GM06990 (cell line): ENCODE data around the gene USB1.

Source experiments
- DNase-seq: peaks from one replicate; pipeline ENCODE4 v3.0.0-alpha.2; 2011; ENCODE audit not compliant: insufficient read length; ENCODE audit errors: extremely low read depth
- H3K27me3 ChIP-seq: replicated peaks from 2 replicates; pipeline ENCODE4 v1.6.0; 2011; ENCODE audit warnings: low read length; ENCODE audit not compliant: control insufficient read depth, insufficient read depth
- H3K36me3 ChIP-seq: 2 replicates; pipeline ENCODE4 v1.5.1; 2011; ENCODE audit warnings: low read length; ENCODE audit not compliant: control insufficient read depth, insufficient read depth
- H3K4me3 ChIP-seq: replicated peaks from 2 replicates; pipeline ENCODE4 v1.5.1; 2011; ENCODE audit warnings: low read depth, mild to moderate bottlenecking, control low read depth, low read length
- TF ChIP-seq, protein P1 (sequence below): IDR thresholded peaks from 2 replicates; pipeline ENCODE4 v1.5.1; 2011; ENCODE audit warnings: low read length, control low read depth, mild to moderate bottlenecking, inconsistent platforms; ENCODE audit not compliant: insufficient read depth, poor library complexity, severe bottlenecking

USB1 gene

DNA sequence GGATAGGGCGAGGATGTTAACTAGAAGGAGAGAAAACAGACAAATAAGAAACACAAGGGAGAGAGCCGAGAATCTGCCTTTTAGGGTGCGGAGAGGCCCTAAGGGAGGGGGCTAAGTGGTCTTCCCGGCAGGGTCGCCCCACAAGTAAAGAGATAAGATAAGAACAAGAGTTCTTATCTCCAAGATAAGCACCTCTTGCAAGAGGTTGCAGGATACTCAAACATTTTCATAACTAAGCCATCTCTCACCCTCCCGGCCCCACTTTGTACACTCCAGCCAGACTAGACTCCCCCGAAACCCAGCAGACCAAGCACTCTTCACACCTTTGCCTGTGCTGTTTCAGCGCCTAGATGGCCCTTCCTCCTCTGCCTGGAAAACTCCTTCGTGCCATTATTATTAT lies 15.0 kb upstream of the USB1 start:
- Histone ChIP-seq H3K27me3 (no peaks in the 10 kb centered on the region; the same call in 1 of the 2 replicates), H3K4me3 (no peak overlapping the region), H3K36me3 (no peaks in the 10 kb centered on the region)
- TF ChIP-seq, protein P1, sequence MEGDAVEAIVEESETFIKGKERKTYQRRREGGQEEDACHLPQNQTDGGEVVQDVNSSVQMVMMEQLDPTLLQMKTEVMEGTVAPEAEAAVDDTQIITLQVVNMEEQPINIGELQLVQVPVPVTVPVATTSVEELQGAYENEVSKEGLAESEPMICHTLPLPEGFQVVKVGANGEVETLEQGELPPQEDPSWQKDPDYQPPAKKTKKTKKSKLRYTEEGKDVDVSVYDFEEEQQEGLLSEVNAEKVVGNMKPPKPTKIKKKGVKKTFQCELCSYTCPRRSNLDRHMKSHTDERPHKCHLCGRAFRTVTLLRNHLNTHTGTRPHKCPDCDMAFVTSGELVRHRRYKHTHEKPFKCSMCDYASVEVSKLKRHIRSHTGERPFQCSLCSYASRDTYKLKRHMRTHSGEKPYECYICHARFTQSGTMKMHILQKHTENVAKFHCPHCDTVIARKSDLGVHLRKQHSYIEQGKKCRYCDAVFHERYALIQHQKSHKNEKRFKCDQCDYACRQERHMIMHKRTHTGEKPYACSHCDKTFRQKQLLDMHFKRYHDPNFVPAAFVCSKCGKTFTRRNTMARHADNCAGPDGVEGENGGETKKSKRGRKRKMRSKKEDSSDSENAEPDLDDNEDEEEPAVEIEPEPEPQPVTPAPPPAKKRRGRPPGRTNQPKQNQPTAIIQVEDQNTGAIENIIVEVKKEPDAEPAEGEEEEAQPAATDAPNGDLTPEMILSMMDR, result no peak
- no peak for DNase-seq

DNA sequence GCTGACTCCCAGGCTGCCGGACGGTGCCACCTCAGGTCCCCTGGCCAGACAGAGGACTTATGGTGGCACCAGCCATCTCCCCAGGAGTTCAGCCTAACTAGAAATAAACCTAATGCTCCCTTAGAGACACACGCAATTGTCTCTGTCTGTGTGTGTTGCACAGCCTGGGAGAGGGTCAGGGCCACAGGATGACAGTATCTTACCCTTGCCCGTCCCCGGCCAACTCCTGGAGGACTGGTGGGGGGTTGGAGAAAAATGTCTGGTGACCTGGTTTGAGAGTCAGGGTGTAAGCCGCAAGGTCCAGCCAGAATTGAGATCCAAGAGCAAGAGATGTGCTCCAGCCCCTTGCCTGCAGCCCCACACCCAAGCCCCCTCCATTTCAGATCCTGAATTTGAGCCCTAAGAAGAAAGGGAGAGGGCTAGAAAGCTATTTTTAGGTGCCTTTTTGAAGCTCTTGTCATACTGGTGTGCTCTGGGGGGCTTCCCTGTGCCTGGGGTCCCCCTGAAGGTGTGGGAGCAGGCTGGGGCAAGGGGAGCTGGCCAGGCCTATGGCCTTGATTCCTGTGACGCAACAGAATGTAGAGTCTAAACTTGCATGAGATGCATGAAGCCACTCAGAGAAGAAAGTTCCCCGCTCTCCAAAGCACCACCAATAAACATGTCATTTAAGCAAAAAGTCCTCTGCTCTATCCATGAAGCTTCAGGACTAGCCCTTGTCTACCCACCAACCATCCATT lies 13.6 kb upstream of the USB1 start:
- no peak for DNase-seq
- no peaks in the 10 kb centered on the region for H3K36me3 ChIP-seq
- no peaks in the 10 kb centered on the region; the same call in 1 of the 2 replicates for H3K27me3 ChIP-seq
- TF ChIP-seq, protein P1, result no peak
- H3K4me3 ChIP-seq, result no peak overlapping the region

DNA sequence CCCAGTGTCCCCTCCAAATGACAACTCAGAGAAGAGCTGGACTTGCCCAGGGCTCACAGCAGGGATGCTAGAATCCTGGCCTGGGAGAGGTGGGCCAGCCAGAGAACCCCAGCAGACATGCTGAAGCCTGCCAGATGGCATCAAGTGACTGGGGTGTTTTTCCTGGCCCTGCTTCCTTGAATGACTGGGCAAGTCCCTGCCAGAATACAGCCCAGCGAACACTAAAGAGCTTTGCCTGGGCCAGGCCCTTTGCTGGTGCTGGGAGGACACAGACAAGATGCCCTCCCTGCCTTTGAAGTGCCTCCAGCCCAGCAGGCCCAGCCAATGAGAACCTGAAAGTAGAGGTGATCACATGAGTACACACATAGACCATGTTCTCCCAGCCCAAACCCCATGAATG lies 12.3 kb upstream of the USB1 start:
- TF ChIP-seq, protein P1, result no peak
- no peak for DNase-seq
- H3K36me3 ChIP-seq, result no peaks in the 10 kb centered on the region

DNA sequence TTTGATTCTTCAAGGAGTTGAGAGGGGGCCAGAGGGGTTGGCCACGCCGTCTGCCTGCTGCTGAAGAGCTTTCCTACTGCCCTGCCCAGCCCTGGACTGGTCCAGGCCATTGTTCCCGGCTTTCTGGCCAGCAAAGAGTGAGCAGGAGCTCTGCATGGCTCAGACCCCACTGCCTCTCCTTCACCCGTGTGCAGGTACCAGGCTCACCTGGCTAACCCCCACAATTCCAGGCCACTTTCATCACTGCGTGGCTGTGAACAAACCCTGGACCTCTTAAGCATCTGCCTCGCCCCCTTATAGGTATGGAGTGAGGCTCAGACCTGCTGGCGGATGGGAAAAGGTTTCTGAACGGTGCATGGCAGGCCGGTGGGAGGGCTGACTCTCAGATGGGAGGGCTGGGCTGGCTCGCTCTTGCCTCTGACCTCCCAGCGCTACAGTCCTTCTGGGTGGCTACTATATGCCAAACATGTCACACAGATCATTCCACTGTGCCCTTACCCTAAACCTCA lies 9.6 kb upstream of the USB1 start:
- H3K4me3 ChIP-seq, result no peak overlapping the region
- TF ChIP-seq, protein P1, result no peak
- peaks cover 4% of the 10 kb centered on the region for H3K36me3 ChIP-seq
- no peaks in the 10 kb centered on the region for H3K27me3 ChIP-seq
- DNase-seq, result no peak

More for the DNA sequence above, 12.3 kb upstream of the USB1 start:
- H3K4me3 ChIP-seq, result no peak overlapping the region
- H3K27me3 ChIP-seq, result no peaks in the 10 kb centered on the region; the same call in 1 of the 2 replicates

DNA sequence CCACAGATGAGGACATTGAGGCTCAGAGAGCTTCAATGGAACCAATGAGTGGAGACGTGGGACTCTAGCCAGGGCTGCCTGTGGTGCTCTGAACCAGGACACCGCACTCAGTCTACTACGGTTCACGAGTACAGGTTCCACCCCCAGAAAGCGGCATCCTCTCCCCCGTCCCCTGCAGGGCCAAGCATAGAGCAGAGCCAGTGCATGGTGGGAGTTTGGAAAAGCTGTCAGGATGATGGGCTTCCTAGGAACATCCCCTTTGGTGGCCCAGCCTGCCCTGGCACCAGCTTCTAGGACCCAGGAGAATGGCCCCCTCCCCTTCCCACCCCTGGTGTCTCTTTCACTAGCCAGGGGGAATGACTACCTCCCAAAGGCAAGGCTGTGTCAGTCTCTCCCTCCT lies 9.1 kb upstream of the USB1 start:
- no peaks in the 10 kb centered on the region for H3K27me3 ChIP-seq
- DNase-seq, result no peak
- TF ChIP-seq, protein P1, result no peak
- peaks cover 5% of the 10 kb centered on the region for H3K36me3 ChIP-seq
- H3K4me3 ChIP-seq, result no peak overlapping the region

DNA sequence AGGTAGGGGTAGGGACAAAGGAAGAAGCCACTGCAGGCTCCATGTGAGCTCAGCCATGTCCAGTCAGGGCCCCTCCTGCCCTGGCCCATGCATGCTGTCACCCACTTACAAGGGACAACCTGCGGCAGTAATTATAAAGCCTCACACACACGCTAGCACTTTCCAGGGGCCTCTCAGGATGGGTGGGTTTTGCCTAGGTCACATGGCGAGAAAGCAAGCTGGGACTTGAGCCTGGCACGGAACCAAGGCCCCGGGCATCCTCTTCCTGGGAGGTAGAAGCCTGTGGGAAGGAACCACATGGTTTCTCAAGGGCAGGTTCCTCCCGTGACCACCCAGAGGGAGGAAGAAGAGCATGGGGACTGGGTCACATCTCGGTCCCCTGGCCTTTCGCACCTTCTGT lies 7.8 kb upstream of the USB1 start:
- TF ChIP-seq, protein P1, result no peak
- Histone ChIP-seq H3K27me3 (no peaks in the 10 kb centered on the region), H3K4me3 (no peak overlapping the region), H3K36me3 (peaks cover 12% of the 10 kb centered on the region)
- no peak for DNase-seq
